GM12892 (cell line): ENCODE measurements around the gene KLB.

Experiments
- POLR2A ChIP-seq: IDR thresholded peaks from 2 replicates; pipeline ENCODE4 v1.6.1; 2011; ENCODE audit warnings: low read depth, low read length, control low read depth
- POLR2AphosphoS5 ChIP-seq: IDR thresholded peaks from 2 replicates; pipeline ENCODE4 v1.6.1; 2011; ENCODE audit warnings: low read depth, low read length, control low read depth

DNA sequence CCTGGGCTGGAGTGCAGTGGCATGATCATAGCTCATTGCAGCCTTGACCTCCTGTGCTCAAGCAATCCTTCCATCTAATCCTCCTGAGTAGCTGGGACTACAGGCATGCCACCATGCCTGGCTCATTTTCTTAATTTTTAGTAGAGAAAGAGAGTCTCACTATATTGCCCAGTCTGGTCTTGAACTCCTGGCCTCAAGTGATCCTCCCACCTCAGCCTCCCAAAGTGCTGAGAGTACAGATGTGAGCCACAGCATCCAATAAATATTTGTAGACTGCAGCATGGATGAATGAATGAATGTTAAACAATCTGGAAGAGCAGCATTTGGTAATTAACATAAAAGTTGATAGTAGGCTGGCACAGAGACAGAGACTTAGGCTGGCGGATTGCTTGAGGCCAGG is 20.0 kb downstream of the KLB start:
- TF ChIP-seq POLR2AphosphoS5, result no peak
- TF ChIP-seq POLR2A, result no peak
